GM10847 (cell line): ENCODE results near the gene MKX.

Experiments used
- POLR2A ChIP-seq: IDR thresholded peaks from 2 replicates; pipeline ENCODE4 v1.6.1; 2011; ENCODE audit not compliant: insufficient read length; ENCODE audit errors: extremely low read depth

MKX gene

GRCh38 chr10:27744802-27745731, 552 bp downstream of the MKX start:
- TF ChIP-seq POLR2A: no peak

GRCh38 chr10:27743877-27744801, 1.5 kb downstream of the MKX start:
- TF ChIP-seq POLR2A: no peak

- no peak for TF ChIP-seq POLR2A
Observed at GRCh38 chr10:27743012-27743876, 2.4 kb downstream of the MKX start.

- TF ChIP-seq POLR2A: no peak
Observed at GRCh38 chr10:27742195-27743011, 3.2 kb downstream of the MKX start.

GRCh38 chr10:27741173-27742091, 4.2 kb downstream of the MKX start:
- TF ChIP-seq POLR2A: no peak

- no peak for TF ChIP-seq POLR2A
Observed at GRCh38 chr10:27736396-27736795, 9.2 kb downstream of the MKX start.

- TF ChIP-seq POLR2A: no peak
Observed at GRCh38 chr10:27730041-27730440, 15.6 kb downstream of the MKX start.

GRCh38 chr10:27728338-27728737, 17.3 kb downstream of the MKX start:
- TF ChIP-seq POLR2A: no peak

GRCh38 chr10:27724287-27724686, 21.3 kb downstream of the MKX start:
- TF ChIP-seq POLR2A: no peak

GRCh38 chr10:27723436-27723835, 22.2 kb downstream of the MKX start:
- TF ChIP-seq POLR2A: no peak

GRCh38 chr10:27720529-27720928, 25.1 kb downstream of the MKX start:
- no peak for TF ChIP-seq POLR2A

- no peak for TF ChIP-seq POLR2A
Observed at GRCh38 chr10:27719052-27719451, 26.6 kb downstream of the MKX start.

GRCh38 chr10:27717861-27718260, 27.8 kb downstream of the MKX start:
- no peak for TF ChIP-seq POLR2A

GRCh38 chr10:27717224-27717623, 28.4 kb downstream of the MKX start:
- TF ChIP-seq POLR2A: no peak
